Measurements from ENCODE around the gene PLXDC2.
"Not testable (repeated sequence)": the region's sequence is repeated elsewhere in the genome, so short reads cannot be mapped to it uniquely, and the experiment has no call there.

PLXDC2 gene

GRCh38 chr10:19816411-19817230 lies at the start of gene PLXDC2:
TSS of gene PLXDC2 (plus strand) at chr10:19816432.
- FAIRE-seq, result no peak

- FAIRE-seq, result no peak
These were observed 48.4 kb upstream of the PLXDC2 start for GRCh38 chr10:19767876-19768275.

- FAIRE-seq, result not testable (repeated sequence)
These were observed 46.4 kb upstream of the PLXDC2 start for GRCh38 chr10:19769826-19770225.

- FAIRE-seq, result no peak
These were observed 43.3 kb upstream of the PLXDC2 start for GRCh38 chr10:19772972-19773371.

- FAIRE-seq, result no peak
These were observed 40.9 kb upstream of the PLXDC2 start for GRCh38 chr10:19775296-19775695.

- no peak for FAIRE-seq
These were observed 38.4 kb upstream of the PLXDC2 start for GRCh38 chr10:19777806-19778205.

GRCh38 chr10:19778996-19779395 lies 37.2 kb upstream of the PLXDC2 start:
- no peak for FAIRE-seq

- no peak for FAIRE-seq
These were observed 33.7 kb upstream of the PLXDC2 start for GRCh38 chr10:19782430-19783089.

GRCh38 chr10:19783721-19784120 lies 32.5 kb upstream of the PLXDC2 start:
- no peak for FAIRE-seq

- FAIRE-seq, result no peak
These were observed 30.9 kb upstream of the PLXDC2 start for GRCh38 chr10:19785366-19785765.

- peak; percentile 88 for FAIRE-seq
These were observed 28.1 kb upstream of the PLXDC2 start for GRCh38 chr10:19788075-19788686.

GRCh38 chr10:19788902-19789301 lies 27.3 kb upstream of the PLXDC2 start:
- FAIRE-seq, result no peak

GRCh38 chr10:19789607-19790006 lies 26.6 kb upstream of the PLXDC2 start:
- no peak for FAIRE-seq

GRCh38 chr10:19791032-19791431 lies 25.2 kb upstream of the PLXDC2 start:
- no peak for FAIRE-seq

GRCh38 chr10:19795684-19796083 lies 20.5 kb upstream of the PLXDC2 start:
- FAIRE-seq, result no peak

GRCh38 chr10:19800161-19800560 lies 16.1 kb upstream of the PLXDC2 start:
- no peak for FAIRE-seq

- FAIRE-seq, result no peak
These were observed 14.9 kb upstream of the PLXDC2 start for GRCh38 chr10:19801369-19801768.

- no peak for FAIRE-seq
These were observed 12.6 kb upstream of the PLXDC2 start for GRCh38 chr10:19803676-19804075.

GRCh38 chr10:19809481-19809880 lies 6.8 kb upstream of the PLXDC2 start:
- FAIRE-seq, result no peak

GRCh38 chr10:19811540-19811939 lies 4.7 kb upstream of the PLXDC2 start:
- FAIRE-seq, result no peak

GRCh38 chr10:19812976-19813375 lies 3.3 kb upstream of the PLXDC2 start:
- FAIRE-seq, result no peak

- FAIRE-seq, result no peak
These were observed 1.0 kb upstream of the PLXDC2 start for GRCh38 chr10:19815036-19815730.

- FAIRE-seq, result no peak
These were observed 361 bp upstream of the PLXDC2 start for GRCh38 chr10:19815731-19816410.
